ENCODE data around the gene PPP3R2.

- no peak for TF ChIP-seq CTCF (conservative IDR thresholded peaks at IDR 0.05; ENCODE audit: low read depth, low read length)
- no peak for TF ChIP-seq EZH2 (IDR thresholded peaks at IDR 0.05; ENCODE audit: low read length, unreplicated experiment)
Observed at GRCh38 chr9:101567725-101568350, 26.9 kb downstream of the PPP3R2 start.

Measured in PC-3 (cell line).